ENCODE measurements around the gene TTLL13. TPM values are rescaled to one million over a fixed set of nuclear protein-coding genes. Genes with fewer than 3 reads are reported as not detected.

TTLL13 gene
- total RNA-seq, 1 experiment from 2014 or later = 0.06 TPM

DNA sequence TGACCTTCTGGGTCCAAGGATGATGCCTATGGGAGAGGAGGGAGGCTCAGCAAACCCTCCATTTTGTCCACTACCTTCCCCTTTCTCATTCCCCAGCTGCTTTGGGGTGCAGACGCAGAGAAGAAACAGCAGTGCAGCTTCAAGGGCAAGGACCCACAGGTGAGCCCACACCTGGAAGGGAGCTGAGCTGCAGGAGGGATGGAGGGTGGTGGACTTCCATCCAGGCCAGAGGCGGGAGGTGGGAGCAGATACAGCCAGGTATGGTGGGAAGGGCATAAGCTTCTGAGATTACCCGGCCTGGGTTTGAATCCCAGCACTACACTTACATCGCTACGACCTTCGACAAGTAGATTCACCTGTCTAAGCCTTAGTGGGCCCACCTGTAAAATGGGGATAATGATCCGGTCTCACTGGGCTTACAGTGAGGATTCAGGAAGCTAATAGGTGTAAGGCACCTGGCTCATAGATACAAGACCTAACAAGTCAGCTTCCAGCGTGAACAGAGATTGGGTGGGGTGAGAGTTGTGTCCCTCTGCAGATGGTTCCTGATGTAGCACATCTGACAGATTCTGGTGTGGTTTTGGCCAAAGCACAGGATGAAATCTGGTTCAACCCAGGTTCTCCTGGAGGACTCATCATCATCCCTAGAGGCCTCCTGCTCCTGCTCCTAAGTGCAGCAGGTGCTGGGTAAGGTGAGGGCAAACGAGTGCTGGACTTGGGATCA, 31.5 kb upstream of the TTLL13 start:
- DNase-seq (ENCODE audit: low read depth) = no peak

- peak; percentile 40 for DNase-seq (ENCODE audit: low read depth)
Measured at GRCh38 chr15:90219421-90220141, 29.8 kb upstream of the TTLL13 start.

GRCh38 chr15:90221246-90221900, 28.0 kb upstream of the TTLL13 start:
- DNase-seq (ENCODE audit: low read depth) = peak; percentile 82

GRCh38 chr15:90222547-90222946, 26.8 kb upstream of the TTLL13 start:
- no peak for DNase-seq (ENCODE audit: low read depth)

DNA sequence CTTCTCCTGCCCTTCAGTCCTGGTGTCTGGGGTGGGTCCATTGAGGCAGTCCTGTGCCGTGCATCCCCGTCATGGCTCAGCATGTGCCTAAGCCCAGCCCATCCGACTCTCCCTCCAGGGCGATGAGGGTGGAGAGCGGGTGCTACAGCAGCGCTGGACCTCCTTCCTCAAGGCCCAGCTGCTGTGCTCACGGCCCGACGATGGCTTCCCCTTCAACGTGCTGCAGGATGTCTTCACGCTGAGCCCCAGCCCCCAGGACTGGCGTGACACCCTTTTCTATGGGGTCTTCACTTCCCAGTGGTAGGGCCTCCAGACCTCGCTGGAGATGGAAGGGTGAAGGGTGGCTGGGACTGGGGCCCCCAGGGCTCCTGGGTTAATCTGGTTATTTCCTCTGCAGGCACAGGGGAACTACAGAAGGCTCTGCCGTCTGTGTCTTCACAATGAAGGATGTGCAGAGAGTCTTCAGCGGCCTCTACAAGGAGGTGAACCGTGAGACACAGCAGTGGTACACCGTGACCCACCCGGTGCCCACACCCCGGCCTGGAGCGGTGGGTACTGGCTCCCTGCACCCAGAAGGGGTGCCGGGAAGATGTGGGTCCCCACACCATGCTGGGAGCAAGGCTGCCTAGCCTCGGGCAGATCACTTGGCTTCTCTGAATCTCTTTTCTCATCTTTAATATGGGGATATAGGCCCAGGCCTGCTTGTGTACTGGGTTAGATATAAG, 25.8 kb upstream of the TTLL13 start:
- DNase-seq (ENCODE audit: low read depth) = no peak

DNA sequence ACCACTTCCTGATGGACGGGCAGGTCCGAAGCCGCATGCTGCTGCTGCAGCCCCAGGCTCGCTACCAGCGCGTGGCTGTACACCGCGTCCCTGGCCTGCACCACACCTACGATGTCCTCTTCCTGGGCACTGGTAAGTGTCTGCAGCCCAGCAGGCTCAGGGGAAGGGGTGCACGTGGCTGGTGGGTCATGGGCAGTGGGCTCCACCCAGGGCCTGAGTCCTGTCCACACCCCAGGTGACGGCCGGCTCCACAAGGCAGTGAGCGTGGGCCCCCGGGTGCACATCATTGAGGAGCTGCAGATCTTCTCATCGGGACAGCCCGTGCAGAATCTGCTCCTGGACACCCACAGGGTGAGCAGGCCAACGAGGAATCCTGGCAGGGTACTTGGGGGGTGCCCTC, 24.3 kb upstream of the TTLL13 start:
- DNase-seq (ENCODE audit: low read depth) = no peak

DNA sequence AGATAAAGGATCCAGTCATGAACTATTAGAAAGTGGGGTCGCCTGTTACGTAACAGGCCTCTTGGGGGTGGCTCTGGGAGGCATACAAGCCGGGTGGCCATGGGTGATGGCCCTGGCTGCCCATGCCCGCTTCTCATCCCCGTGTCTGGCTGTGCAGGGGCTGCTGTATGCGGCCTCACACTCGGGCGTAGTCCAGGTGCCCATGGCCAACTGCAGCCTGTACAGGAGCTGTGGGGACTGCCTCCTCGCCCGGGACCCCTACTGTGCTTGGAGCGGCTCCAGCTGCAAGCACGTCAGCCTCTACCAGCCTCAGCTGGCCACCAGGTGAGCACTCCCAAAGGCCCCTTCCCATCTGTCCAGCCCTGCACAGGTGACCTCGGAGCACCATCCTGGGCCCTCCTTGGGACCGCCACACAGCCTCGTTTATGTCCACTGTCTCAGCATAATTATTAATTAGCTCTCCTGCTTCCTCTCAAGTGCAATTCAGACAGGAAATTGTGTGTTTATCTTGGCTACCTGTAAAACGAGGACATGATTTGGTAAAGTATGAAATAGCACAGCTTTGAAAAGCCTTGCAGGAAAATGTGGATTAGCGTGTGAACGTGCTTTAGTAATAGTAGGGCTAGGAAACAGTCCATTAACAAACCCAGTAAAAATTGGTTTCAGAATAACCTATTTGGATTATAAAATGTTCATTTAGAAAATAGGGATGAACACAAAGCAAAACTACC, 23.7 kb upstream of the TTLL13 start:
- DNase-seq (ENCODE audit: low read depth) = no peak

DNA sequence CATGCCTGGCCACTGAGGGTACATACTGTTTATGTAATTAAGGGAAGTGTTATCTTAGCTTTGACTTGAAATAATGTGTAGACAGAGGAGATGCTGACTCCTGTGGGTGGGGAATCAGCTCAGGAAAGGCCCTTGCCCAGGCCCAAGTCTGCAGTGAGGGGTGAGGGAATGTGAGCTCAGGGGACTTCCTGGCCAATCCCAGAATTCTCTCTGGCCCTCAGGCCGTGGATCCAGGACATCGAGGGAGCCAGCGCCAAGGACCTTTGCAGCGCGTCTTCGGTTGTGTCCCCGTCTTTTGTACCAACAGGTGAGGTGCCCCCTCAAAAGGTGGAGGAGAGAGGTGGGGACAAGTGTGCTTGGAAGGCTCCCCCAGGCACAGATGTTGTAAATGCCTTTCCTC, 22.0 kb upstream of the TTLL13 start:
- DNase-seq (ENCODE audit: low read depth) = no peak

DNA sequence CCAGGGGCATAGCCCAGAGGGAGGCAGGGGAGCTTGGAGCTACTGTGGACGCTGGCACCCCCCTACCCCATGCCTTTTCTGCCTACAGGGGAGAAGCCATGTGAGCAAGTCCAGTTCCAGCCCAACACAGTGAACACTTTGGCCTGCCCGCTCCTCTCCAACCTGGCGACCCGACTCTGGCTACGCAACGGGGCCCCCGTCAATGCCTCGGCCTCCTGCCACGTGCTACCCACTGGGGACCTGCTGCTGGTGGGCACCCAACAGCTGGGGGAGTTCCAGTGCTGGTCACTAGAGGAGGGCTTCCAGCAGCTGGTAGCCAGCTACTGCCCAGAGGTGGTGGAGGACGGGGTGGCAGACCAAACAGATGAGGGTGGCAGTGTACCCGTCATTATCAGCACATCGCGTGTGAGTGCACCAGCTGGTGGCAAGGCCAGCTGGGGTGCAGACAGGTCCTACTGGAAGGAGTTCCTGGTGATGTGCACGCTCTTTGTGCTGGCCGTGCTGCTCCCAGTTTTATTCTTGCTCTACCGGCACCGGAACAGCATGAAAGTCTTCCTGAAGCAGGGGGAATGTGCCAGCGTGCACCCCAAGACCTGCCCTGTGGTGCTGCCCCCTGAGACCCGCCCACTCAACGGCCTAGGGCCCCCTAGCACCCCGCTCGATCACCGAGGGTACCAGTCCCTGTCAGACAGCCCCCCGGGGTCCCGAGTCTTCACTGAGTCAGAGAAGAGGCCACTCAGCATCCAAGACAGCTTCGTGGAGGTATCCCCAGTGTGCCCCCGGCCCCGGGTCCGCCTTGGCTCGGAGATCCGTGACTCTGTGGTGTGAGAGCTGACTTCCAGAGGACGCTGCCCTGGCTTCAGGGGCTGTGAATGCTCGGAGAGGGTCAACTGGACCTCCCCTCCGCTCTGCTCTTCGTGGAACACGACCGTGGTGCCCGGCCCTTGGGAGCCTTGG, 21.3 kb upstream of the TTLL13 start:
- no peak for DNase-seq (ENCODE audit: low read depth)

DNA sequence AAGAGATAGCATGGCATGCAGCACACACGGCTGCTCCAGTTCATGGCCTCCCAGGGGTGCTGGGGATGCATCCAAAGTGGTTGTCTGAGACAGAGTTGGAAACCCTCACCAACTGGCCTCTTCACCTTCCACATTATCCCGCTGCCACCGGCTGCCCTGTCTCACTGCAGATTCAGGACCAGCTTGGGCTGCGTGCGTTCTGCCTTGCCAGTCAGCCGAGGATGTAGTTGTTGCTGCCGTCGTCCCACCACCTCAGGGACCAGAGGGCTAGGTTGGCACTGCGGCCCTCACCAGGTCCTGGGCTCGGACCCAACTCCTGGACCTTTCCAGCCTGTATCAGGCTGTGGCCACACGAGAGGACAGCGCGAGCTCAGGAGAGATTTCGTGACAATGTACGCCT, 20.4 kb upstream of the TTLL13 start:
- no peak for DNase-seq (ENCODE audit: low read depth)

DNA sequence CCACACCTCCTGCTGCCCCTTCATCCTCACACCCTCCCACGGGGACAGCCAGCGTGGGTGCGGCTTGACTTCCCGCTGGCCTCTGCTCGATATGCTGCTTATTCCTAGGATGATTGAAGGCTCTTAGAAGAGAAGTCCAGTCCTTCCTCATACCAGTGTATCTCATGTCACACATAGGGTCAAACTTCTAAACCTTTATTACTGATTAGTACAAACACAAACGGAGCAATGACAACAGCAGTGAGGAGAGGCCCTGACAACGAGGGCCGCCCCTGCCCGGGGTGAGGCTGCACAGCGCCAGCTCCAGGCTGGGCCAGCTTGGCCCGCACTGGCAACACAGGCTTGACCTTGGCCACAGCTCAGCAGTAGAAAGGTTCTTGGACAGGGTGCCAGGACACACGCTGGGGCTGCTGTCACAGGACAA, 19.3 kb upstream of the TTLL13 start:
- DNase-seq (ENCODE audit: low read depth) = no peak

DNA sequence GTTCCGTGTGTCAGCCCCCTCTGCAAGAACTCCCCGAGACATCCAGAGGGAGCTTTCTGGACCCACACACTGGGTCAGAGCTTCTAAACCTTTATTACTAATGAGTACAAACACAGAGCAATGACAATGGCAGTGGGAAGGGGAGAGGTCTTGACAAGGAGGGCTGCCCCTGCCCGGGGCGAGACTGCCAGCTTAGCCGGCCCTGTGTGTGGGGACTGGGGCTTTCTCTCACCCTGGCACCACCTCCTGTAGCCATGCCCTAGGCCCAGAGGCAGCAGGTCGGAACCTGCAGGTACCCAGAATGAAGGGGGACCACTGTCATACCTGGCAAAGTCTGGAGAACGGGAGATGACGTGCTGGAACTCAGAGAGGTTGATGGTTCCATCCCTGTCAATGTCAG, 18.7 kb upstream of the TTLL13 start:
- DNase-seq (ENCODE audit: low read depth) = no peak

- no peak for DNase-seq (ENCODE audit: low read depth)
Measured at GRCh38 chr15:90231028-90232017, 18.0 kb upstream of the TTLL13 start.

DNA sequence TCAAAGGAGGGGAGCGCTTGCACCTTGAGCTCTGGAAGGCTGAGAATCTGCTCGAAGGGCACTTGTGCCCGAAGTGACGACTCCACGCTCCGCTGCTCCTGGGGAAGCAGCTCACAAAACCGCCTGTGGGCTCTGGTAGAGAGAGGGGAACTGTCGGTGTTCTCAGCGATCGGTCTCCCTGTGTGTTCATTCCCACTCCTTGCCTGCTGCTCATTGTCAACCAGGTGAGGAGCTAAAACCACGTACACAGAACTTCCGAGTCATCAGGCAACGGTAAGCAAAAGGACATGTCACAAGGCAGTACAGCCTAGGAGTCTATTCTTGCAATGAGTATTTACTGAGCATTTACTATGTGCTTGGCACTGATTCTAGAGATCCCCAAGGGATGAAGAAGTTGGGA, 17.2 kb upstream of the TTLL13 start:
- DNase-seq (ENCODE audit: low read depth) = no peak

GRCh38 chr15:90232941-90233386, 16.4 kb upstream of the TTLL13 start:
- no peak for DNase-seq (ENCODE audit: low read depth)

DNA sequence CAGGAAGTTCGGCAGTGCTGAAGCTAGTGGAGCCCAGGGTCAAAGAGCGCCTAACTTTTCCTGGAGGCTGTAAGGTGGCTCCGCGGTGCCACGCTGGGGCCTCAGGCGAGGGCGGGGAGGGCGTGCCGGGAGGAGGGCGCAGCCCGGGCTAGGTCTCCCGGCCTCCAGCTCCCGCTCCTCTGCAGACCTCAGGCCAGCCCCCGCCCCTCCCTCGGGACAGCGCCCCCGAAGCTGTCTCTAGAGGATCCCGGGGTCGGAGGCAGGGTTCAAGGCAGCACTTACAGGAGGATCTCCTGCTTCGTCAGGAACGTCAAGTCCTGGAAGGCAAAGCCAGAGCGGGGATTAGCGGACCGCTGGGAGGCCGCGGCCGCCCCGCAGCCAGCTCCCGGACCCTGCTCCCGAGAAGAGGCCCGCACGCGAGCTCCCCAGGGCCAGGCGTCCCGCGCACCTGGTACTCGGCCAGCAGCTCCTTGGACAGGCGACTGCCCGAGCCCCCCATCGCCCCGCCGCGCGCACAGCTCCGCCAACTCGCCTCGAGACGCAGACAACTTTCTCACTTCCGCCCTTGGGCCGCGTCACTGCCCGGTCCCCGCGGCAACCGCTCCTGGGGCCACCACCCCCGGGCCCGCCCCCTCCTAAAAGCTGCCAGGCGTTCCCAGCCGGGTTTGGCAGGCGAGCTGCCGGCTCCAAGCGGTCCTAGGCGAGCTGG, 15.8 kb upstream of the TTLL13 start, which contains the start of gene CIB1:
TSS of gene CIB1 (minus strand) at position 555 of the 709 bp plus-strand sequence. CDS start at position 499, 56 bp downstream.
- peak; percentile 97 for DNase-seq (ENCODE audit: low read depth)

DNA sequence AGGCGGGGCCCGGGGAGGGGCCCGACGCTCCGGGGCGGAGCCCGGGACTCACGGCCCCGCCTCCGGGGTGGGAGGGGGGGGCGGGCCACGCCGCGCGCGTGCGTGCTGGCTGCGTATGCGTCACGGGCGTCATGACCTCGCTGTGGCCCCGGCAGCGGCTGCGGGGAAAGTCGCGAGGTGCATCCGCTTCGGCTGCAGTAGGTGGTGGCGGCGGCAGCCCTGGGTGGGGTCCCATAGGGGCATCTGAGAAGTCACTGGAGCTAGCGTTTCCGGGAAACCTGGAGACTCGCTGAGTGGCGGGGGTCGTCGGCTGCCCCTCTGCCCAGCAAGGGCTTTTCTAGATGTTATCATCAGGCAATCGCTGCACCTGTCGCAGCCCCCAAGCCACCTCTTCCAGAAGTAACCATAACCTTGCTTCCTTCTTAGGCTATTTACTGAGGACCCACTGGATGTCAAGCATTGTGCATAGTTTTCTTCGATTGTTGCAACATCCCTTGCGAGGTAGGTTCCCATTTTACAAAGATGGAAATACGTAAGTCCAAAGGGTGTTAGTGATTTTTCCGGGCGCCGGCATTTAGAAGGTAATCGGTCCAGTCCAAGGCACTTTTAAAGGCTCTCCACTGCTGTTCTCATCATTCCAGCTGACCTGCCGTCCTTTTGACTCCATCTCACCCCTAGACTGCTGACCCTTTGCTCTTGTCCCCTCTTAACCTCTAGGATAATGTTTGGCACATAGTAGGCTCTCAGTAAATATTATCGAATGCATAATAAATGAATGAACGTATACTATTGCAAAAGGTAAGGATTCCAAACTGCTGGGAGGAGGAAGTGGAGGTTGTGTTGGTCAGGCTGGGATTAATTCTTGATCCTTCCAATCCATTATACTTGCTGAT, 15.0 kb upstream of the TTLL13 start, which contains the start of gene GDPGP1:
TSS of gene GDPGP1 (plus strand) at position 114 of the 893 bp plus-strand sequence. CDS start 6,700 bp downstream, outside the sequence.
- no peak for DNase-seq (ENCODE audit: low read depth)
